GM12875 (cell line): Measurements from ENCODE around the gene PGLYRP2.
"Not testable (repeated sequence)": the region's sequence is repeated elsewhere in the genome, so short reads cannot be mapped to it uniquely, and the experiment has no call there.

Source experiments
- H3K4me3 ChIP-seq: one replicate; pipeline ENCODE4 v1.5.1; 2011; ENCODE audit warnings: low read depth, low read length, control low read depth
- CTCF ChIP-seq: IDR thresholded peaks from 2 replicates; pipeline ENCODE4 v1.5.1; 2011; ENCODE audit warnings: low read depth, mild to moderate bottlenecking, control low read depth, inconsistent platforms, low read length, moderate library complexity, borderline replicate concordance; ENCODE audit not compliant: insufficient read depth

Gene PGLYRP2

DNA sequence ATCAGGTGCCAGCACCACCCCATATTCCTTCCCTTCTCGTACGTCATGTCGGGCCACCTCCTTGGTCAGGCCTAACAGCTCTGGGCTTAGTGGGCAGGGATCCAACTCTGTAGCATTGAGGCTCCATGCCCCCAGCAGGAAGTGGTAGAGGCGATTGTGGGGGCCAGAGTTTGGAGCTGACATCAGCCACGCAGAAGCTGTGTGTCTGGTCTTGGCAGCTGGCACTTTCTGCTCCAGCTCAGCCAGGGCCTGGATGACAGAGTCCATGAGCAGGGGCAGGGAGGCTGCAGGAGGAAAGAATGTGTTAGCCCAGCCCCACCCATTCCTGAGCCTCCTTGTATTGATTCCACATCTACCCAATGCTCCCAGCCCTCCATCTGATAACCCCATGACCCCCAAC is 3.0 kb downstream of the PGLYRP2 start:
- no peak overlapping the region for H3K4me3 ChIP-seq
- TF ChIP-seq CTCF, result no peak

DNA sequence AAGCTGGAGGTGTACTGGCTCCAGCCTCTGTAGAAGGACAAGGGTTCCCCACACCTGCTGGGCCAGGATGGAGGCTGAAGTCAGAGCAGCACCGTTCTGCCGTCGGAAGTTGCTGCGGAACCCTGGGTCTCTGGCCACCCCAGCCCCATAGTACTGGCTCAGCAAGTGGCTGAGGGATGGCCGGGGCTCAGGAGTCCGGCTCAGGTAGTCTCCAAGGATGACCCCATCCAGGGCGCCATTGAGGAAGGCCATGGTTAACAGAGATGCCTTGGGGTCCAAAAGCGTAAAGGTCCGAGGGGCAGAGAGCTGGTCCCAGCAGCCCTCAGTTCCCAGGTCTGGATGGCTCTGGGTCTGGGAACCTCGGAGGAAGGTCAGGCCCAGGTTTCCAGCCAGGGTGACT is 3.7 kb downstream of the PGLYRP2 start:
- no peak for TF ChIP-seq CTCF
- H3K4me3 ChIP-seq, result no peak overlapping the region

- no peak overlapping the region for H3K4me3 ChIP-seq
- TF ChIP-seq CTCF, result no peak
These were observed 4.1 kb downstream of the PGLYRP2 start for GRCh38 chr19:15475169-15475568.

DNA sequence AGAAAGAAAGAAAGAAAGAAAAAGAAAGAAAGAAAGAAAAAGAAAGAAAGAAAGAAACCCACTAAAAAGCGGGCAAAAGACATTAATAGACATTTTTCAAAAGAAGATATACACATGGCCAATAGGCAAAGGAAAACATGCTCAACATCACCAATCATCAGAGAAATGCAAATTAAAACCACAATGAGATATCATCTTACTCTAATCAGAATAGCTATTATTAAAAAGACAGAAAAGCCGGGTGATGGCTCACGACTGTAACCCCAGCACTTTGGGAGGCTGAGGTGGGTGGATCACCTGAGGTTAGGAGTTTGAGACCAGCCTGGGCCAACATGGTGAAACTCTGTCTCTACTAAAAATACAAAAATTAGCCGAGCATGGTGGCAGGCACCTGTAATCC is 5.5 kb downstream of the PGLYRP2 start:
- not testable (repeated sequence) for H3K4me3 ChIP-seq

- H3K4me3 ChIP-seq, result no peak overlapping the region
- no peak for TF ChIP-seq CTCF
These were observed 7.6 kb downstream of the PGLYRP2 start for GRCh38 chr19:15471639-15472101.

GRCh38 chr19:15469513-15470297 is 9.6 kb downstream of the PGLYRP2 start:
- peak overlapping the region; percentile 34 for H3K4me3 ChIP-seq

More at GRCh38 chr19:15469513-15470297, 9.6 kb downstream of the PGLYRP2 start:
- TF ChIP-seq CTCF, result 0 out of 2 replicates have a peak, but pooled peaks have one; percentile 0
